K562 (cell line): ENCODE results near the gene ZNF627. TPM values are rescaled to one million over a fixed set of nuclear protein-coding genes. Genes with fewer than 3 reads are reported as not detected.

Source experiments
- BRD4 ChIP-seq: fragments of 200-600 bp; sonication (generic); IDR thresholded peaks from 2 replicates; pipeline ENCODE4 v1.6.1; 2017; ENCODE audit warnings: inconsistent platforms
- CBFA2T2 ChIP-seq: fragments of 450-650 bp; conservative IDR thresholded peaks from 2 replicates; pipeline ENCODE4 v1.6.1; 2017; ENCODE audit warnings: mild to moderate bottlenecking
- CEBPB ChIP-seq: fragments of 450-650 bp; IDR thresholded peaks from 2 replicates; pipeline ENCODE4 v1.6.1; 2016; ENCODE audit warnings: missing genetic modification characterization, missing compliant biosample characterization
- ETV1 ChIP-seq: fragments of 450-650 bp; conservative IDR thresholded peaks from 2 replicates; pipeline ENCODE4 v1.6.1; 2016; ENCODE audit warnings: missing genetic modification characterization, control low read depth, low read depth, missing compliant biosample characterization
- FIP1L1 ChIP-seq: fragments of 200-400 bp; formaldehyde crosslinking; IDR thresholded peaks from 2 replicates; pipeline ENCODE4 v1.6.1; 2018; ENCODE audit warnings: mild to moderate bottlenecking, low read depth, low read length; ENCODE audit not compliant: poor library complexity, severe bottlenecking
- ILK ChIP-seq: fragments of 450-650 bp; IDR thresholded peaks from 2 replicates; pipeline ENCODE4 v1.6.1; 2016; ENCODE audit warnings: missing genetic modification characterization, low read depth, mild to moderate bottlenecking, missing compliant biosample characterization, moderate library complexity, borderline replicate concordance
- PHB ChIP-seq: fragments of 250-450 bp; sonication (Bioruptor Pico); IDR thresholded peaks from 2 replicates; pipeline ENCODE4 v1.5.0; 2021
- TEAD2 ChIP-seq: fragments of 450-650 bp; IDR thresholded peaks from 2 replicates; pipeline ENCODE4 v1.6.1; 2016; ENCODE audit warnings: missing genetic modification characterization, control low read depth, missing compliant biosample characterization
- ZBTB7A ChIP-seq: IDR thresholded peaks from 2 replicates; pipeline ENCODE4 v1.6.1; 2011; ENCODE audit warnings: low read depth, mild to moderate bottlenecking, low read length, moderate library complexity, borderline replicate concordance; ENCODE audit not compliant: control insufficient read depth
- ZBTB8A ChIP-seq: fragments of 450-650 bp; IDR thresholded peaks from 2 replicates; pipeline ENCODE4 v1.6.1; 2018; ENCODE audit warnings: mild to moderate bottlenecking, moderate library complexity; ENCODE audit not compliant: partially characterized antibody
- ZNF444 ChIP-seq: fragments of 250-450 bp; sonication (Bioruptor Pico); IDR thresholded peaks from 2 replicates; pipeline ENCODE4 v1.4.0; 2020; ENCODE audit warnings: mild to moderate bottlenecking, moderate library complexity
- ZNF764 ChIP-seq: fragments of 250-450 bp; sonication (Bioruptor Pico); IDR thresholded peaks from 2 replicates; pipeline ENCODE4 v1.4.0; 2020; ENCODE audit warnings: low read depth, mild to moderate bottlenecking, moderate library complexity
- polyA plus RNA-seq, 8 experiments: library from polyadenylated mRNA; depleted of rRNA in 4 of 8; stranded (reverse) in 5 of 8; unstranded in 3 of 8; fragments of >200 nt; fragmentation: Nextera tagmentation in 2 of 8; fragmentation: Illumina TruSeq in 1 of 8; extraction: Ambion mirVana in 2 of 8; extraction: Trizol in 1 of 8; gene quantifications; 2 replicates each; pipeline versions ENCODE4 v1.2.1 to v1.2.3, GENCODE V29; 2011 to 2014; ENCODE audit warnings: inconsistent platforms in 1 of 8, missing spikeins in 1 of 8
- total RNA-seq, 7 experiments: library from RNA; depleted of rRNA in 6 of 7; stranded (reverse); fragments of >200 nt in 6 of 7; fragmentation: Illumina TruSeq in 2 of 7; extraction: Trizol in 2 of 7; gene quantifications; 2 replicates each; pipeline versions ENCODE4 v1.2.1 to v1.2.3, GENCODE V29; 2011 to 2021; ENCODE audit warnings: low replicate concordance in 1 of 7
- TF ChIP-seq, protein P1 (sequence below): fragments of 250-450 bp; sonication (Bioruptor Pico); IDR thresholded peaks from 2 replicates; pipeline ENCODE4 v1.8.0; 2022; ENCODE audit warnings: inconsistent platforms

Gene ZNF627
- total and polyA plus RNA-seq, 9 of the 15 experiments (the other 6 are each of a cell fraction or from before 2014, with no cell fraction given): 6.4 to 19.9 (median 10.6) TPM

DNA sequence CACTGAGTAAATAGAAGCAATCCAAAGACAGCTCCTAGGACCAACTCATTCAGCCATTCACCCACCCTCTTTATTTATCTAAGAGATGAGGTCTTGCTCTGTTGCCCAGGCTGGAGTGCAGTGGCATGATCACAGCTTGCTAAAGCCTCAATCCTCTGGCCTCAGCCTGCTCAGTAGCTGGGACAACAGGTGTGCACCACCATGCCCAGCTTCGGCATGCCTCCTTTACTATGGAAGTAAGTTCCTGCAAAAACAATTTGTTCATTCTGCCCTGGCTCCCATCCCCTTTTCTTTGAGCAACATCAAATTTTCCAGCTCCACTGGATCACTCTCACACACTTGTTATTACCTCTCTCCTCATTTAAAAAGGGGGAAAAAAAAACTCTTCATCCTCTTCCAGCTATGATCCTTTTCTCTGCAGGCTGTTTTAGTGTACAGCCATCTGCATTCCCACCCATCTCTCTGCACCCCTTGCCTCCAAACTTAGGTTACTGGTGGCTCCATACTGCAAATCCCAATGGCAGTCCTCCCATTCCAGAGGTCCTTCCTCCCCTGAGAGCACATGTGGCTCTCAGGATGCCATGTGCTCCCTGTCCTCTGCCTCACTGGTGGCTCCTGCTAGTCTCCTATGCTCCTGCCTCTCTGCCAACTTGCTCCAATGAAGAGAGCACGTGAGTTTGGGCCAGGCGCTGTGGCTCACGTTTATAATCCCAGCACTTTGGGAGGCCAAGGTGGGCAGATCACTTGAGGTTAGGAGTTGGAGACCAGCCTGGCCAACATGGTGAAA, 40.5 kb upstream of the ZNF627 start (continued):
- TF ChIP-seq CBFA2T2 (no peak), ZBTB7A (no peak), ZNF444 (no peak), ZNF764 (CRISPR knock-in tag) (no peak), PHB (CRISPR knock-in tag) (no peak), BRD4 (no peak), TEAD2 (tag) (no peak), ETV1 (no peak), FIP1L1 (no peak), CEBPB (no peak), ILK (tag) (no peak), ZBTB8A (no peak)
- TF ChIP-seq, protein P1, sequence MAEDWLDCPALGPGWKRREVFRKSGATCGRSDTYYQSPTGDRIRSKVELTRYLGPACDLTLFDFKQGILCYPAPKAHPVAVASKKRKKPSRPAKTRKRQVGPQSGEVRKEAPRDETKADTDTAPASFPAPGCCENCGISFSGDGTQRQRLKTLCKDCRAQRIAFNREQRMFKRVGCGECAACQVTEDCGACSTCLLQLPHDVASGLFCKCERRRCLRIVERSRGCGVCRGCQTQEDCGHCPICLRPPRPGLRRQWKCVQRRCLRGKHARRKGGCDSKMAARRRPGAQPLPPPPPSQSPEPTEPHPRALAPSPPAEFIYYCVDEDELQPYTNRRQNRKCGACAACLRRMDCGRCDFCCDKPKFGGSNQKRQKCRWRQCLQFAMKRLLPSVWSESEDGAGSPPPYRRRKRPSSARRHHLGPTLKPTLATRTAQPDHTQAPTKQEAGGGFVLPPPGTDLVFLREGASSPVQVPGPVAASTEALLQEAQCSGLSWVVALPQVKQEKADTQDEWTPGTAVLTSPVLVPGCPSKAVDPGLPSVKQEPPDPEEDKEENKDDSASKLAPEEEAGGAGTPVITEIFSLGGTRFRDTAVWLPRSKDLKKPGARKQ (CRISPR knock-in tag): no peak
